SK-N-MC (cell line): ENCODE data around the gene TMEM8B.

Experiments used
- EZH2 ChIP-seq: fragments of 200-600 bp; sonication (generic); IDR thresholded peaks from one replicate; pipeline ENCODE4 v1.6.1; 2017; ENCODE audit warnings: antibody characterized with exemption
- POLR2AphosphoS5 ChIP-seq: IDR thresholded peaks from 2 replicates; pipeline ENCODE4 v1.6.1; 2012; ENCODE audit warnings: mild to moderate bottlenecking, low read depth, low read length, borderline replicate concordance

DNA sequence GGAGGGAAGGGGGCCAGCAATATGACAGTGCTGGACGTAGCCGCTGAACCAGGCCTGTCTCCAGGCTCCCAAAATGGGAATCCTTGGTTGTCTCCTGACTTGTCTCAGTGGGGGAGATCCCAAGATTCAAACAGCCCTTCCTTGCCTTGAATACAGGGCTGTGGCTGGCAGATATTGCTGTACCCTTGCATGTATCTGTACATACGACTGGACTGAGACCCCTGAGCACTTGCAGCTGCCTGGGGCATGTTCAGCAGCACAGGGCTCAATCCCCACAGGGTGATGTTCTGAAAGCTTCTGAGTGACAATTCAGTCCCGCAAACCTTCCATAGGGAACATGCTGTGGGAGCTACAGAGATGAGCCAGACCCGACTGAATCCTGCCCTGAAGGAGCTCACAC is 27.9 kb downstream of the TMEM8B start:
- TF ChIP-seq EZH2 (no peak), POLR2AphosphoS5 (no peak)
